Measurements from ENCODE around the gene PIGU. TPM values are rescaled to one million over a fixed set of nuclear protein-coding genes. Genes with fewer than 3 reads are reported as not detected.
"Not testable (repeated sequence)": the region's sequence is repeated elsewhere in the genome, so short reads cannot be mapped to it uniquely, and the experiment has no call there.

PIGU gene, protein sequence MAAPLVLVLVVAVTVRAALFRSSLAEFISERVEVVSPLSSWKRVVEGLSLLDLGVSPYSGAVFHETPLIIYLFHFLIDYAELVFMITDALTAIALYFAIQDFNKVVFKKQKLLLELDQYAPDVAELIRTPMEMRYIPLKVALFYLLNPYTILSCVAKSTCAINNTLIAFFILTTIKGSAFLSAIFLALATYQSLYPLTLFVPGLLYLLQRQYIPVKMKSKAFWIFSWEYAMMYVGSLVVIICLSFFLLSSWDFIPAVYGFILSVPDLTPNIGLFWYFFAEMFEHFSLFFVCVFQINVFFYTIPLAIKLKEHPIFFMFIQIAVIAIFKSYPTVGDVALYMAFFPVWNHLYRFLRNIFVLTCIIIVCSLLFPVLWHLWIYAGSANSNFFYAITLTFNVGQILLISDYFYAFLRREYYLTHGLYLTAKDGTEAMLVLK
- 10 to 100 TPM; 17.0 to 18.9 TPM for total RNA-seq
- polyA plus RNA-seq (ENCODE audit: insufficient read length in 6 of 6), result 10 to 100 TPM; 29.4 to 38.6 (median 31.7) TPM
- long read RNA-seq, donor 1, transcript PIGU-201 (12 exons, 1,632 nt), result major isoform, 11 of 17 reads
- long read RNA-seq, donor 1, partial matches to known transcripts, result 5 of 17 reads
- long read RNA-seq, donor 1, other reads (novel, unspliced or antisense), result 0 of 17 reads
- long read RNA-seq, donor 2, transcript PIGU-201 (12 exons, 1,632 nt), result major isoform, 7 of 7 reads
- long read RNA-seq, donor 2, partial matches to known transcripts, result 0 of 7 reads
- long read RNA-seq, donor 2, other reads (novel, unspliced or antisense), result 0 of 7 reads
- long read RNA-seq, donor 3, transcript PIGU-201 (12 exons, 1,632 nt), result major isoform, 7 of 7 reads
- long read RNA-seq, donor 3, partial matches to known transcripts, result 0 of 7 reads
- long read RNA-seq, donor 3, other reads (novel, unspliced or antisense), result 0 of 7 reads
- long read RNA-seq, donor 4, transcript PIGU-201 (12 exons, 1,632 nt), result major isoform, 6 of 6 reads
- long read RNA-seq, donor 4, partial matches to known transcripts, result 0 of 6 reads
- long read RNA-seq, donor 4, other reads (novel, unspliced or antisense), result 0 of 6 reads
- long read RNA-seq, donor 5, transcript PIGU-201 (12 exons, 1,632 nt), result major isoform, 8 of 8 reads
- long read RNA-seq, donor 5, partial matches to known transcripts, result 0 of 8 reads
- long read RNA-seq, donor 5, other reads (novel, unspliced or antisense), result 0 of 8 reads
- long read RNA-seq, donor 6, transcript PIGU-201 (12 exons, 1,632 nt), result major isoform, 13 of 13 reads
- long read RNA-seq, donor 6, partial matches to known transcripts, result 0 of 13 reads
- long read RNA-seq, donor 6, other reads (novel, unspliced or antisense), result 0 of 13 reads
- long read RNA-seq, donor 7, partial matches to known transcripts, result 0 of 2 reads
- long read RNA-seq, donor 7, other reads (novel, unspliced or antisense), result 0 of 2 reads
- long read RNA-seq, donor 8, transcript PIGU-201 (12 exons, 1,632 nt), result major isoform, 5 of 5 reads
- long read RNA-seq, donor 8, partial matches to known transcripts, result 0 of 5 reads
- long read RNA-seq, donor 8, other reads (novel, unspliced or antisense), result 0 of 5 reads
- long read RNA-seq, donor 9, result 0 reads
- long read RNA-seq, donor 10, transcript PIGU-201 (12 exons, 1,632 nt), result major isoform, 18 of 20 reads
- long read RNA-seq, donor 10, partial matches to known transcripts, result 0 of 20 reads
- long read RNA-seq, donor 10, other reads (novel, unspliced or antisense), result 2 of 20 reads
- long read RNA-seq, donor 11, transcript PIGU-201 (12 exons, 1,632 nt), result major isoform, 14 of 15 reads
- long read RNA-seq, donor 11, partial matches to known transcripts, result 0 of 15 reads
- long read RNA-seq, donor 11, other reads (novel, unspliced or antisense), result 0 of 15 reads
- long read RNA-seq, donor 12, partial matches to known transcripts, result 0 of 4 reads
- long read RNA-seq, donor 12, other reads (novel, unspliced or antisense), result 0 of 4 reads

- peak within 1 kb of the TSS; percentile 62 to 84 for H3K27ac ChIP-seq
- TF ChIP-seq, protein P1, sequence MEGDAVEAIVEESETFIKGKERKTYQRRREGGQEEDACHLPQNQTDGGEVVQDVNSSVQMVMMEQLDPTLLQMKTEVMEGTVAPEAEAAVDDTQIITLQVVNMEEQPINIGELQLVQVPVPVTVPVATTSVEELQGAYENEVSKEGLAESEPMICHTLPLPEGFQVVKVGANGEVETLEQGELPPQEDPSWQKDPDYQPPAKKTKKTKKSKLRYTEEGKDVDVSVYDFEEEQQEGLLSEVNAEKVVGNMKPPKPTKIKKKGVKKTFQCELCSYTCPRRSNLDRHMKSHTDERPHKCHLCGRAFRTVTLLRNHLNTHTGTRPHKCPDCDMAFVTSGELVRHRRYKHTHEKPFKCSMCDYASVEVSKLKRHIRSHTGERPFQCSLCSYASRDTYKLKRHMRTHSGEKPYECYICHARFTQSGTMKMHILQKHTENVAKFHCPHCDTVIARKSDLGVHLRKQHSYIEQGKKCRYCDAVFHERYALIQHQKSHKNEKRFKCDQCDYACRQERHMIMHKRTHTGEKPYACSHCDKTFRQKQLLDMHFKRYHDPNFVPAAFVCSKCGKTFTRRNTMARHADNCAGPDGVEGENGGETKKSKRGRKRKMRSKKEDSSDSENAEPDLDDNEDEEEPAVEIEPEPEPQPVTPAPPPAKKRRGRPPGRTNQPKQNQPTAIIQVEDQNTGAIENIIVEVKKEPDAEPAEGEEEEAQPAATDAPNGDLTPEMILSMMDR (IDR thresholded peaks at IDR 0.05), result peak in 1 of 2 donors; percentile 43
- peak within 1 kb of the TSS; percentile 60 to 64 for H3K4me3 ChIP-seq
- no peaks in the 10 kb centered on the region for H3K9me3 ChIP-seq
- intact Hi-C loops (cut with DNase I), result no loop called here
- peaks cover 0 to 37% of the 10 kb centered on the region in 2 donors for H3K4me1 ChIP-seq
- peak; percentile 99 for ATAC-seq
- no peaks in the 10 kb centered on the region for H3K36me3 ChIP-seq
- DNase-seq, result peak; percentile 93 to 99 (median 96)
- H3K27me3 ChIP-seq, result no peaks in the 10 kb centered on the region
Measured at GRCh38 chr20:34676642-34677373, at the start of gene PIGU. TSS of gene PIGU (minus strand) at chr20:34677092. CDS start at chr20:34677085, 7 bp downstream.

DNA sequence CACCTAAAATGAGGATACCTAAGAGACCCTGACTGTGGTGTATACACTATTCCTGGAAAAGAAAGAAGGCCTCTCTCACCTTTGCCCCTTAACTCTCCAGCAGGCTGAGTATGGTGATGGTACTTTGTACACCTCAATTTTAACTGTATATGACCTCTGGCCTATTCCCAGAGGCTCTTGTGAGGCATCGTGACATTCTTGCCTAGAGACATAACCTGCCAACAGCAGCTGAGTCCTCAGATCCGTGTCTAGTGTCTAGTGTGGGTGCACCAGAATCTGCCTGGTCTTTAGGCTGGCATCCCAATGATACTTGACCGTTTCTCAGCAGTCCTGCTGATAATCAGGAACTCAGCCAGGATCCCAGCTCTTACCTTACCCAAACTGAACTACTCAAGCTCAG lies 47.3 kb upstream of the PIGU start:
- H3K9me3 ChIP-seq, result no peaks in the 10 kb centered on the region
- DNase-seq (no peak), ATAC-seq (no peak)
- H3K27me3 ChIP-seq, result no peaks in the 10 kb centered on the region
- no peak overlapping the region for H3K27ac ChIP-seq
- TF ChIP-seq, protein P1 (IDR thresholded peaks at IDR 0.05), result no peak
- H3K36me3 ChIP-seq, result peaks cover 0 to 84% of the 10 kb centered on the region in 2 donors
- intact Hi-C loops (cut with DNase I), result no loop called here
- no peaks in the 10 kb centered on the region for H3K4me1 ChIP-seq
- H3K4me3 ChIP-seq, result no peak overlapping the region

- intact Hi-C loops (cut with DNase I); H3K27ac ChIP-seq; H3K9me3 ChIP-seq; H3K4me1 ChIP-seq; H3K4me3 ChIP-seq; ATAC-seq; DNase-seq; H3K27me3 ChIP-seq: not testable (repeated sequence)
- peaks cover 0 to 74% of the 10 kb centered on the region in 2 donors for H3K36me3 ChIP-seq
Measured at GRCh38 chr20:34722560-34722959, 45.7 kb upstream of the PIGU start.

GRCh38 chr20:34720266-34720665 lies 43.4 kb upstream of the PIGU start:
- Histone ChIP-seq H3K27ac (no peak overlapping the region), H3K27me3 (no peaks in the 10 kb centered on the region), H3K36me3 (peaks cover 0 to 72% of the 10 kb centered on the region in 2 donors), H3K4me3 (no peak overlapping the region), H3K9me3 (no peaks in the 10 kb centered on the region), H3K4me1 (no peaks in the 10 kb centered on the region)
- DNase-seq, result no peak
- intact Hi-C loops (cut with DNase I), result no loop called here
- ATAC-seq, result no peak
- TF ChIP-seq, protein P1 (IDR thresholded peaks at IDR 0.05), result no peak

DNA sequence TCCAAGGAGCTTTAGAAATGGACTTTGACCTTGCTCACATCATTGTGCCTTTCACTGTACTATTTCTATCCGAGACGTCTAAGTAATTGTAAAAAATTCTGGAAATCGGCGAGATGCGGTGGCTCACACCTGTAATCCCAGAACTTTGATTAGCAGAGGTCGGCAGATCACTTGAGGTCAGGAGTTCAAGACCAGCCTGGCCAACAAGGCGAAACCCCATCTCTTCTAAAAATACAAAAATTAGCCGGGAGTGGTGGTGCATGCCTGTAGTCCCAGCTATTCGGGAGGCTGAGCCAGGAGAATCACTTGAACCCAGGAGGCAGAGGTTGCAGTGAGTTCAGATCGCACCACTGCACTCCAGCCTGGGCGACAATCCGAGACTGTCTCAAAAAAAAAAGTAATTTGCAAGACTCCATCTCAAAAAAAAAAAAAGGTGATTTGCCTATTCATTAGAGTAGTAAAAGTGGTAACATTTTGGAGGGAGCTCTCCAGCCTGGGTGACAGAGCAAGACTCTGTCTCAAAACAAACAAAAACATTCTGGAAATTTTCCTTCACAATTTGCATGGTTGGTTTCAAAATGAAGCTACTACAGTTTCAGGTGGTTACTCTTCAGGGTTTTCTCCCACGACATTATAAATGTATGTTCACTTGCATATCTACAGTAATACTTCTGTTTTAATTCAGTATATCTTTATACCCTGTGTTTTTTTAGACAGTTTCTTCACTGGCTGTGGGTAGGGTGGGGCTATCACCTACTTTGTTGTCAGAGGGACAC lies 42.5 kb upstream of the PIGU start:
- not testable (repeated sequence) for H3K4me1 ChIP-seq, ATAC-seq

More for the DNA sequence above, 42.5 kb upstream of the PIGU start:
- peaks cover 0 to 71% of the 10 kb centered on the region in 2 donors for H3K36me3 ChIP-seq
- DNase-seq; H3K9me3 ChIP-seq; H3K4me3 ChIP-seq; H3K27me3 ChIP-seq; H3K27ac ChIP-seq; intact Hi-C loops (cut with DNase I): not testable (repeated sequence)
